GM23338 (cell line): ENCODE results near the gene TARP.

Experiments
- ATAC-seq: fragments of 200-7000 bp; cut with Tn5 transposase; 3 replicates; pipeline ENCODE4 v1.9.1; 2020
- DNase-seq: peaks from one replicate; pipeline ENCODE4 v3.0.0-alpha.2; 2015; ENCODE audit warnings: low spot score
- H2AFZ ChIP-seq: fragments of 200-600 bp; sonication (generic); 2 replicates; pipeline ENCODE4 v1.8.0; 2016; ENCODE audit warnings: antibody characterized with exemption, mild to moderate bottlenecking, moderate library complexity
- H3F3A ChIP-seq: fragments of 200-600 bp; sonication (generic); replicated peaks from 2 replicates; pipeline ENCODE4 v1.8.0; 2017; ENCODE audit warnings: antibody characterized with exemption, mixed run types, low read depth
- H3K27ac ChIP-seq: fragments of 200-600 bp; sonication (generic); 2 replicates; pipeline ENCODE4 v1.6.1; 2016; ENCODE audit warnings: low read depth
- H3K27me3 ChIP-seq: fragments of 200-600 bp; sonication (generic); 2 replicates; pipeline ENCODE4 v1.8.0; 2016; ENCODE audit warnings: mild to moderate bottlenecking, mixed run types, moderate library complexity; ENCODE audit not compliant: insufficient read depth
- H3K36me3 ChIP-seq: fragments of 200-600 bp; sonication (generic); 2 replicates; pipeline ENCODE4 v1.8.0; 2016; ENCODE audit warnings: mild to moderate bottlenecking; ENCODE audit not compliant: insufficient read depth
- H3K4me1 ChIP-seq: fragments of 200-600 bp; sonication (generic); 2 replicates; pipeline ENCODE4 v1.8.0; 2016; ENCODE audit warnings: mild to moderate bottlenecking, moderate library complexity; ENCODE audit not compliant: insufficient read depth
- H3K4me2 ChIP-seq: fragments of 200-600 bp; sonication (generic); 2 replicates; pipeline ENCODE4 v1.7.1; 2017; ENCODE audit warnings: mixed run types
- H3K4me3 ChIP-seq: fragments of 200-600 bp; sonication (generic); 2 replicates; pipeline ENCODE4 v1.6.1; 2016; ENCODE audit warnings: mixed run types
- H3K79me2 ChIP-seq: fragments of 200-600 bp; sonication (generic); replicated peaks from 2 replicates; pipeline ENCODE4 v1.8.0; 2017; ENCODE audit warnings: mild to moderate bottlenecking; ENCODE audit not compliant: insufficient read depth
- H3K9me2 ChIP-seq: fragments of 200-600 bp; sonication (generic); 2 replicates; pipeline ENCODE4 v1.8.0; 2017; ENCODE audit not compliant: insufficient read depth
- H4K20me1 ChIP-seq: fragments of 200-600 bp; sonication (generic); replicated peaks from 2 replicates; pipeline ENCODE4 v1.8.0; 2017; ENCODE audit warnings: mild to moderate bottlenecking; ENCODE audit not compliant: insufficient read depth
- H3K27ac Mint-ChIP-seq: 2 replicates; pipeline ENCODE4 v1.8.0; 2020; ENCODE audit warnings: inconsistent platforms, mild to moderate bottlenecking, moderate library complexity, mixed read lengths
- H3K27me3 Mint-ChIP-seq: 3 replicates; pipeline ENCODE4 v1.8.0; 2022; ENCODE audit warnings: low read depth, mild to moderate bottlenecking, moderate library complexity, mixed read lengths, inconsistent platforms; ENCODE audit not compliant: insufficient read depth, poor library complexity
- H3K36me3 Mint-ChIP-seq: 3 replicates; pipeline ENCODE4 v1.8.0; 2021; ENCODE audit warnings: low read depth, mild to moderate bottlenecking, inconsistent platforms, moderate library complexity, mixed read lengths
- H3K4me1 Mint-ChIP-seq: 3 replicates; pipeline ENCODE4 v1.8.0; 2020; ENCODE audit warnings: mild to moderate bottlenecking, inconsistent platforms, mixed read lengths
- H3K4me3 Mint-ChIP-seq: 3 replicates; pipeline ENCODE4 v1.8.0; 2021; ENCODE audit warnings: moderate library complexity, mild to moderate bottlenecking, inconsistent platforms, mixed read lengths
- H3K9me3 Mint-ChIP-seq: 3 replicates; pipeline ENCODE4 v1.8.0; 2020; ENCODE audit warnings: moderate library complexity, mild to moderate bottlenecking, inconsistent platforms, mixed read lengths
- CREB1 ChIP-seq: fragments of 250-450 bp; sonication (Bioruptor Pico); IDR thresholded peaks from 2 replicates; pipeline ENCODE4 v1.5.0; 2020; ENCODE audit warnings: low read depth, mild to moderate bottlenecking, moderate library complexity
- CTCF ChIP-seq, 2 experiments: fragments of 200-600 bp in 1 of 2; sonication (generic) in 1 of 2; conservative IDR thresholded peaks; 2 replicates each; pipeline versions ENCODE4 v1.5.1 to v1.6.1; 2016 to 2017; ENCODE audit warnings: antibody characterized with exemption in 2 of 2, low read depth in 2 of 2, mild to moderate bottlenecking in 2 of 2, moderate library complexity in 1 of 2
- EZH2phosphoT487 ChIP-seq: fragments of 200-600 bp; sonication (generic); IDR thresholded peaks from one replicate; pipeline ENCODE4 v1.8.1; 2018; ENCODE audit warnings: antibody characterized with exemption; ENCODE audit not compliant: unreplicated experiment
- JUNB ChIP-seq: IDR thresholded peaks from one replicate; pipeline ENCODE4 v1.6.1; 2016; ENCODE audit warnings: antibody characterized with exemption; ENCODE audit not compliant: unreplicated experiment
- NANOG ChIP-seq: IDR thresholded peaks from 2 replicates; pipeline ENCODE4 v1.6.1; 2016; ENCODE audit warnings: antibody characterized with exemption, borderline replicate concordance
- REST ChIP-seq: IDR thresholded peaks from one replicate; pipeline ENCODE4 v1.6.1; 2018; ENCODE audit warnings: antibody characterized with exemption; ENCODE audit not compliant: unreplicated experiment
- STAT1 ChIP-seq: IDR thresholded peaks from one replicate; pipeline ENCODE4 v1.6.1; 2016; ENCODE audit warnings: antibody characterized with exemption; ENCODE audit not compliant: unreplicated experiment
- ZNF331 ChIP-seq: fragments of 250-450 bp; sonication (Bioruptor Pico); IDR thresholded peaks from 2 replicates; pipeline ENCODE4 v1.5.0; 2020; ENCODE audit warnings: low read depth, mild to moderate bottlenecking, moderate library complexity

Gene TARP

DNA sequence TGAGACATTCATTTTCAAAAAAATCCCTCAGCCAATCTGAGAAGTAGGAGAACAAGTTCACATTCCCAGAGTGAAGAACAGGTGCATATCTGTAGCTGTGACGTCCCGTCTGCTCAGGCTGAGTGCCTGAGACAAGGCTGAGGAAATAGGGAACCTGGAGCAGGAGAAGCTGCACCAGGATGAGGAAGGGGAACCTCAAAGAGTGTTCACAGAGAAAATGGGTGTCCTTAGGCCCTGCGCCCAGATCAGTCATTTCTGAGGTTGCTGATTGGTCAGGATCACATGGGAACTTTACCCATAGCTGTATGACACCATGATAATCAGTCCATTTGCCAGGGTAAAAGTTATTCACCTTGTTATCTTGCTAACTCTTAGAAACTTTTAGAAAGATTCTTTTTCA, 34.2 kb upstream of the TARP start:
- Mint-ChIP-seq H3K4me1 (peaks cover 3% of the 10 kb centered on the region), H3K36me3 (no peaks in the 10 kb centered on the region), H3K4me3 (no peak overlapping the region), H3K27ac (no peak overlapping the region), H3K9me3 (no peaks in the 10 kb centered on the region), H3K27me3 (peaks cover 2% of the 10 kb centered on the region)
- ATAC-seq, result no peak
- Histone ChIP-seq H3K79me2 (no peaks in the 10 kb centered on the region), H4K20me1 (no peaks in the 10 kb centered on the region), H3F3A (no peaks in the 10 kb centered on the region), H3K27me3 (no peaks in the 10 kb centered on the region), H3K4me3 (no peak overlapping the region), H3K4me1 (peaks cover 7% of the 10 kb centered on the region), H3K27ac (no peak overlapping the region), H2AFZ (no peak overlapping the region), H3K4me2 (no peak overlapping the region), H3K9me2 (no peaks in the 10 kb centered on the region), H3K36me3 (no peaks in the 10 kb centered on the region)
- TF ChIP-seq NANOG (no peak), JUNB (no peak)
- no peak for DNase-seq

- DNase-seq (no peak), ATAC-seq (no peak)
- Histone ChIP-seq H3K4me2 (no peak overlapping the region), H2AFZ (no peak overlapping the region), H3F3A (no peaks in the 10 kb centered on the region), H3K79me2 (no peaks in the 10 kb centered on the region), H3K4me3 (no peak overlapping the region), H4K20me1 (no peaks in the 10 kb centered on the region), H3K36me3 (no peaks in the 10 kb centered on the region), H3K27me3 (no peaks in the 10 kb centered on the region), H3K9me2 (no peaks in the 10 kb centered on the region), H3K4me1 (peaks cover 7% of the 10 kb centered on the region), H3K27ac (no peak overlapping the region)
- Mint-ChIP-seq H3K27me3 (peaks cover 2% of the 10 kb centered on the region), H3K4me1 (peaks cover 3% of the 10 kb centered on the region), H3K36me3 (no peaks in the 10 kb centered on the region), H3K4me3 (no peak overlapping the region), H3K27ac (no peak overlapping the region), H3K9me3 (no peaks in the 10 kb centered on the region)
- TF ChIP-seq NANOG (no peak), STAT1 (no peak), JUNB (no peak), REST (no peak)
These were observed 33.5 kb upstream of the TARP start for GRCh38 chr7:38306914-38307313.

- ATAC-seq, result no peak
- Histone ChIP-seq H3K27me3 (no peaks in the 10 kb centered on the region), H3K9me2 (no peaks in the 10 kb centered on the region)
- TF ChIP-seq CREB1 (no peak), CTCF (conservative IDR thresholded peaks at IDR 0.05; ENCODE audit: low read depth in 2 of 2) (no peak), STAT1 (no peak), NANOG (no peak), JUNB (no peak), EZH2phosphoT487 (no peak), ZNF331 (CRISPR knock-in tag) (no peak)
These were observed 32.7 kb upstream of the TARP start for GRCh38 chr7:38306171-38306570.

More at GRCh38 chr7:38306171-38306570, 32.7 kb upstream of the TARP start:
- no peaks in the 10 kb centered on the region for H4K20me1 ChIP-seq
- Mint-ChIP-seq H3K4me1 (peaks cover 3% of the 10 kb centered on the region), H3K9me3 (no peaks in the 10 kb centered on the region), H3K36me3 (no peaks in the 10 kb centered on the region), H3K27me3 (no peaks in the 10 kb centered on the region), H3K27ac (no peak overlapping the region), H3K4me3 (no peak overlapping the region)
- no peak for DNase-seq
- H2AFZ ChIP-seq, result no peak overlapping the region
- H3K4me1 ChIP-seq, result peaks cover 7% of the 10 kb centered on the region
- no peaks in the 10 kb centered on the region for H3K79me2 ChIP-seq
- no peaks in the 10 kb centered on the region for H3F3A ChIP-seq
- no peak overlapping the region for H3K27ac ChIP-seq
- no peak overlapping the region for H3K4me2 ChIP-seq
- no peak overlapping the region for H3K4me3 ChIP-seq
- no peaks in the 10 kb centered on the region for H3K36me3 ChIP-seq
